ENCODE results near the gene AKT1.

Gene AKT1

GRCh38 chr14:104784846-104785707 lies 10.5 kb downstream of the AKT1 start:
- DNase-seq, result no peak

DNA sequence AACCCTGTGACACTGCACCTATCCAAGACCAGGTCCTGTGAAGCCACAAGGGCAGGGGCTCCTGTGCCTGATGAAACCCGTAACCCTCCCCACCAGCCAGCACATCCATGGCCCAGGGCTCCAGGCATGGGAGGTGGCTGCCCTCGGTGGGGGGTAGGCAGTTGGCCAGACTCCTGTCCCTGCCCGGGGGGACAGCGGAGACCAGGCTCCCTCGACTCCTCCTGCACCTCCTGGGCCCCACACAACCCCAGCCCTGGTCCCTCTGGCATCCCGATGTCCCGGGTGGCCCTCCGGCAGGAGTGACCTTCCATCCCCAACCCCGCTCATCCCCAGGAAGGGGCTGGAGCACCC lies 11.4 kb downstream of the AKT1 start:
- no peak for DNase-seq

DNA sequence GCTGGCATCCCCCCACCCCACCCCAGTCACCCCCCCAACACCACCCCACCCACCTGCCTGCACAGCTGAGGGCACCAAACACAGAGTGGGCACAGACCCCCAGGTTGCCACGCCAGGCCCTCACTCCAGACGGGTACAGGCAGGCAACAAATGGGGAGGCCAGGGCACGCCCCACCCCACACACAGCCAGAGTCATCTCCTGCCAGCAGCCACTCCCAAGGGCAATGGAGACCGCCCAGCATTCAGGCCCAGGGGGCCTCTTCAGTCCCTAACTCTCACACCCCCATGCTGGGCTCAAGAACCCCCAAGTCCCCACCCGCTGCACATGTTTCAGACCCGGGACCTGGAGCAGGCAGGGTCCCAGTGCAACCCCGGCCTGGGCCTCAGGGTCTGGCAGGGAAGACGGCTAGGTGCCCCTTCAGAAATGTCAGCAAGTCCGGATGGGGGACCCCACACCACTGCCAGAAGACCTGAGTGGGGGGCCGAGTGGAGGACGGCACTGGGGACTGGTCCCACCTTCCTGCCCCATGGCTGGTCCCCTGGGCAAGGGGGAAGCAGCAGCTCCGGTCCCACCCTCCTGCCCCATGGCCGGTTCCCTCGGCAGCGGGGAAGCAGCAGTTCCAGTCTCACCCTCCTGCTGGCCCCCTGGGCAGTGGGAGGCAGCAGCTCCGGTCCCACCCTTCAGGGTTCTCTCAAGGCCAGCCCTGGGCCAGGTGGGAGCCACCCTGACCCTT lies 11.9 kb downstream of the AKT1 start:
- no peak for DNase-seq

DNA sequence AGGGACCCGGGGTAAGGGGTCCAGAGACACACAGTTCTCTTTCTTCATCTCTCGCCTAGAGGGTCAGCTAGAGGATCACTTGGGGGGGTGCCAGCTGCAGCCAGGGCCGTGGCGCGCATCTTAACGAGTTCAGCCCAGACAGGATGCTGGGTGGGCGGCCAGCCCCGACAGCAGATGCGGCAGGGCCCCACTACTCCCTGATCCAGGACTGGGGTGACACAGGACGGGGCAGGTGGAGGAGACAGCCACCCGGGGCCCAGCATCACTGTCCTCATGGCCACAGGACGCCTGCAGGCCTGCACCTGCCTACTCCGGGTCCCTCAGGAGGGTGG lies 12.8 kb downstream of the AKT1 start:
- DNase-seq, result no peak

- DNase-seq, result no peak
Observed at GRCh38 chr14:104782086-104782807, 13.3 kb downstream of the AKT1 start.

GRCh38 chr14:104781271-104782077 lies 14.1 kb downstream of the AKT1 start:
- no peak for DNase-seq

GRCh38 chr14:104780513-104781030 lies 15.0 kb downstream of the AKT1 start:
- no peak for DNase-seq

GRCh38 chr14:104779776-104780512 lies 15.6 kb downstream of the AKT1 start:
- DNase-seq, result no peak

GRCh38 chr14:104778694-104779331 lies 16.7 kb downstream of the AKT1 start:
- DNase-seq, result no peak

- DNase-seq, result no peak
Observed at GRCh38 chr14:104777808-104778249, 17.7 kb downstream of the AKT1 start.

GRCh38 chr14:104776961-104777807 lies 18.4 kb downstream of the AKT1 start:
- no peak for DNase-seq

GRCh38 chr14:104776481-104776880 lies 19.1 kb downstream of the AKT1 start:
- no peak for DNase-seq

- DNase-seq, result no peak
Observed at GRCh38 chr14:104775073-104775489, 20.5 kb downstream of the AKT1 start.

- DNase-seq, result no peak
Observed at GRCh38 chr14:104774453-104775072, 21.0 kb downstream of the AKT1 start.

DNA sequence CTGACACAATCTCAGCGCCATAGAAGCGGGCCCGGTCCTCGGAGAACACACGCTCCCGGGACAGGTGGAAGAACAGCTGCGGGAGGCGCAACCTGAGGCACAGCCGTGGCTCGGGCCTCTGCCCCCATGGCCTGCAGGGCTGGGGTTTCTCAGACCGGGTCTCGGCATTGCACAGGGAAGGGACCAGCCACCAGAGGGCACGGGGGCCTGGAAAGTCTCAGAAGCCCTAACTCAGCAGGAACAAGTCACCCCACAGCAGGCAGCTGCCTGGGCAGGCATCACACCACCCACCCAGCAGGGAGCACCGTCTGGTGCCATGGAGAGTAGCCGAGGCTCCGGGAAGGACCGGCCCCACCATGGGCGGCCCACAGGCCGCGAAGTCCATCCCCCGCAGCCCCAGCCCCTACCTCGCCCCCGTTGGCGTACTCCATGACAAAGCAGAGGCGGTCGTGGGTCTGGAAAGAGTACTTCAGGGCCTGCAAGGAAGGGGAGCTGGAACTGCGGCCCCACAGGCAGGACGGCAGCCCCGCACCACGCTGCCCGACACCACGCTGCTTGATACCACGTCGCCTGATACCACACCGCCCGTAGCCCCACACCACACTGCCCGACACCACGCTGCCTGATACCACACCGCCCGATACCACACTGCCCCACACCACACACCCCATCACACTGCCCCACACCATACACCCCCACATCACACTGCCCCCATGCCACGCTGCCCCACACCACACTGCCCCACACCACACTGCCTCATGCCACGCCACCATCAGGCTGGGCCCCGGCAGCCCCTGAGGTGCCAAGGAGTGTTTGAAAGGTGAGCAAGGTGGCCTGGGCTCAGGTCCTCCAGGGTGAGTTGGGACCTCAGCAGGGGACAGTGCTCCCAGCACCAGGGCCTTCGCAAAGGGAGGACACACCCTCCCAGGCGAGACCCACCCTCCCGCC lies 21.8 kb downstream of the AKT1 start:
- no peak for DNase-seq

GRCh38 chr14:104772707-104773504 lies 22.6 kb downstream of the AKT1 start:
- DNase-seq, result no peak

- no peak for DNase-seq
Observed at GRCh38 chr14:104771918-104772706, 23.4 kb downstream of the AKT1 start.

Measured in Kasumi-1 (cell line).